T-helper 9 cell (primary cell): ENCODE data around the gene STAT1.
"Not testable (repeated sequence)": the region's sequence is repeated elsewhere in the genome, so short reads cannot be mapped to it uniquely, and the experiment has no call there.

Experiments
- DNase-seq: peaks from one replicate; pipeline ENCODE4 v3.0.0-alpha.2; 2020

STAT1 gene

DNA sequence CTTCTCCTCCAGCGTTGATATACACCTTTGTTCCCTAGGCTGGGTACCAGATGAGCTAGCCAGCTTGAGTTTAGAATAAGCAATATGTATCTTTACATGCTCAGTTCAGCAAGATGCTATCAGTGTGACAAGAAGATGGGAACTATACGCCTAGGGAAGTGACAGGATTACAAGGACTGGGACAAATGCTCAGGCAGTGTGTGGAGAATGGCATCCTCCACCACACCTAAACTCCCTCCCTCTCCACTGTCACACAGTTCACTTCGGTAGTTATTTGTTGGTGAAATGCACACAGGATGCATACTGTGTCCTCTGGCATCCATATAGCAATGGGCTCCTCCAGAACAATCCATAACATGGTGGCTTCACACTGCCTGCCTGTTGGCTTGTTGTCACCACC, 7.7 kb downstream of the STAT1 start:
- no peak for DNase-seq

DNA sequence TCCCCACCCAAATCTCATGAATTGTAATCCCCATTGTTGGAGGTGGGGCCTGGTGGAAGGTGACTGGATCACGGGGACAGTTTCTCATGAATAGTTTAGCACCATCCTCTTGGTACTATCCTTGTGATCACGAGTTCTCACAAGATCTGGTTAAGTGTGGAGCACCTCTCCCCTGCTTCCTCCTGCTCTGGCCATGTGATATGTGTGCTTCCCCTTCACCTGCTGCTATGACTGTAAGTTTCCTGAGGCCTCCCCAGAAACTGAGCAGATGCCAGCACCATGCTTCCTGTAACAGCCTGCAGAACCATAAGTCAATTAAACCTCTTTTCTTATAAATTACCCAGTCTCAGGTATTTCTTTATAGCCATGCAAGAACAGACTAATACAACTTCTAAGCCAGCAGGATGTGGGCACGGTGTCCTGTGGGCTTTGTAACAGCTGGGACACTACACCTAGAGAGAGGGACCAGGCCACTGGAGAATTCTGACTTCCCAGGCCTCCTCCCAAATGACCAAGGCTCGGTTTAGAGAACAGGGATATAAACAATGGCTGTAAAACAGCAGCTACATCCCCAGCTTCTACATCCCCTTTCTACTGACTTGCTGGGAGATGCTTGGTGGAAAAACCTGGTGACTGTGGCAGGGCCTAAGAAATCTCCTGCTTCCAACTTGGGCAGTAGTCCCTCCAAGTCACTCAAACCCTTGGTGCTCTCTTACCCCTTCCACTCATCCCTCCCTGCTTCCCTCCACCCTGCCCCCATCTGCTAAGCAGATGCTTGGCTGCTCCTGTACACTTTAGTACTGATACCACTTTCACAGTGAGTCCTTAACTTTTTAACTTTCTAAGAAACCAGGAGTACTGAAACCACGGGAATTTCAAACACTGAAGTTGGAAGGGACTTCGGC, 10.3 kb downstream of the STAT1 start:
- DNase-seq = no peak

DNA sequence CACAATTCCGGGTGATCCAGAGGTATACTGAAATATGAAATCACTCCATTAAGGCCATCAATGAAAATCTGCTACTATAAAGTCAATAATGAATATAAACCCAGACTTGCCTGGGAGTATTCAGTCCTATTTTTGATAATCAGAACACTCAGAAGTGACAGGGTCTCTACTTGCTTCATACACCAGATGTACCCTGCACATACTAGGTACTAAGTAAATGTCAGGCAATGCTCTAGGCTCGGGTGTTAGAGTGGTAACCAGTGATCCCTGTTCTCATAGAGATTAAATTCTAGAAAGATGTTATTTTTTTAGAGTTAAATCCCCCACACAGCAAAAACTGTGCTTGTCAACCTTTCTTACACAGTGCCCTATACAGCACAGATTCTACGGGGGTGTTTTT, 12.3 kb downstream of the STAT1 start:
- no peak for DNase-seq

DNA sequence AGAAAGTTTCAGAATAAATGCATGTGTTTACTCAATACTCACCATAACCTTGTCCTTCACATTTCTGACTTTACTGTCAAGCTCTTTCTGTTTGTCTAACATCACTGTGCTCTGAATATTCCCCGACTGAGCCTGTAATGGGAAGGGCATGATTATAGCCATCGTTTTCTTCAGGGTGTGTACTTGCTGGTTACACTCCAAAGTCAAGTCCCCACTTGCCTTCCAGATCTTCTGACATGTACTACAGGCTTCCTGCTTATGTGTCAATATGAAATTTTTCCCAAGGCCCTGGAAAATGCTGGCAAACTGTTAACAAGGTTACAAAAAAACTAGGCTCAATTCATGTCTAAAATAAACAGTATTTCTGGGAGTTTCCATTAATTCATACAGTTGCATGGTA, 12.9 kb downstream of the STAT1 start:
- no peak for DNase-seq

DNA sequence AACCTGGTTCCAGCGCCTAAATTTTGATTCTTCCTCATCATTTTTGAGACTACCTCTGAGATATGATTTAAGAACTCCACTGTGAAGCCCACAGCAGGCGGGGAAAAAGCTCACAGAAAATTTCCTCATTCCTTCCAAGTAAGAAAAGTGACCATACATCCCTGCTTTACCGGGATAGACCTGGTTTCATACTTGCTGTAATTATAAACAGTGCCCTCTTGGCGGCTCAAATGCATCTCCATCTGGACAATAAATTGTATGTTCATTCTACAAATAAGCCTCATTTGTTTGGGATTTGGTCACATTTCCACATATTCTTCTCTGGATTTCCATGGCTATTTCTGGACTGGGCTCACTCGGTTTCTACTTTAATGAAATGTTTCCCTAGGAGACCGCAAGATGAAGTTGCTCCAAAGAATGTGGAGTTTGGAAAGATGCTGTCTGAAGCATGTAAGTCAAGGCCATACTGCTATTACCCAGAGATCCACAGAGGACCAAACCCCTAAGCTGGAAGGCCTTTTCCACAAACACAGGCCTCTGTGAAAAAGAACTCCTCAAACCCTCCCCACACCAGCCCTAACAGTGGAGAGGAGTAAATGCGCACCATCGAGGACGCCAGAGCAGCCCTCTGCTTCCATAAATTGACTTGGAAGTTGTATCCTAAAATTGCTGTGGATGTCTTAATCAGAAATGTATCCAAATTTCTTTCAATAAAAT, 13.9 kb downstream of the STAT1 start:
- DNase-seq = no peak

DNA sequence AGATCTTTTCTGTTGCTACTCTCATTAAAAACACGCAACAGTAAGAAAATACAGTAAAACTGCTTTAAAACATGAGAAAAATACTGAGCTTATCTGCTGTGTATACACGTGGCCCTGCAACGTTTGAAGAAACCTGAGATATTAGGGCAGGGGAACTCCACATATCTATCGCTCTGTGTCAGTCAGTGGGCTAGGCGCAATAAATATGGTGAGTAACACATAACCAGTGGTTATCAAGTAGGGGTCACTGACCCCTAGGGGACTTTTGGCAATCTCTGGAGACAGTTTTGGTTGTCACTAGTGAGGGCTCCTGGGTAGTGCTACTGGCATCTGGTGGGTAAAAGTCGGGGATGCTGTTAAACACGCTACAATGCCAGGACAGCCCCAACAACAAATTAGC, 14.9 kb downstream of the STAT1 start:
- no peak for DNase-seq

DNA sequence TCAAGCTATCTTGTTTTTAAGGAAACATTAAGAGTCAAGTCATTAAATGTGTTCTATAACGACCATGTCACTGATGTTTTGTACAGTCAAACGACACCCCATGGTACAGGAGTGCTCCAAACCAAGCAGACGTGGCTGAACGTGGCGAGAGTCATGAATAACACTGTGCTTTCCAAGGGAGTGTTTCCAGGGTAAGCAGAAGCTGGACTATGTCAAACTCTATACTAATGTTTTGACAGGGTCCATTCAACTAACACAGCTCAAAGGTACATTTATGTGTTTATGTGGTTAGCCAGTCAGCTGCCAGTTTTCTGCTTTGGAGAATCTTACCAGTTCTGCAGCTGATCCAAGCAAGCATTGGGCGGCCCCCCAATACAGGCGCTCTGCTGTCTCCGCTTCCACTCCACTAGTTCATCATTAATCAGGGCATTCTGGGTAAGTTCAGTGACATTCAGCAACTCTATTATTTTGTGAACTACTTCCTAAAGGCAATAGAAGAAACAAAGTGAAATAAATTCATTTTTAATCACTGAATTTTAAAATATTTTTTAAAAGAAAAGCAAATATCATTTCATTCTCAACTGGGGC, 16.4 kb downstream of the STAT1 start:
- no peak for DNase-seq

DNA sequence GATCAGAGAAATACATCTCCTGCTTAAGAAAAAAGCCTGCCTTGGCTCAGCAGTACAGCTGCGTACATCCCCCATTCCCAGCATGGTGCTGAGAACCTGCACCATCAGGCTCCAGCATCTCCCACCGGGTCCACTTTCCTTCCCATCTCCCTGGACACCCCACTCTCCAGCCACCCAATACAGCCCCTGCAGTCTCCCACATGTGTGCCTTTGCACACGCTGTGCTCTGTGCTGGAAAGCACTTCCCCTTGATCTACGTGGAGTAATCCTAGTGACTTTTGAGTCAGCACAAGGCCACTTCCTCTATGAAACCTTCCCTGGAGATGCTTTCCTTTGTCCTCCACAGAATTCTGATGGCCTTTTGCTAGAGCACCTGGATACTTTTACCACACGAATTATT, 17.0 kb downstream of the STAT1 start:
- DNase-seq = no peak

DNA sequence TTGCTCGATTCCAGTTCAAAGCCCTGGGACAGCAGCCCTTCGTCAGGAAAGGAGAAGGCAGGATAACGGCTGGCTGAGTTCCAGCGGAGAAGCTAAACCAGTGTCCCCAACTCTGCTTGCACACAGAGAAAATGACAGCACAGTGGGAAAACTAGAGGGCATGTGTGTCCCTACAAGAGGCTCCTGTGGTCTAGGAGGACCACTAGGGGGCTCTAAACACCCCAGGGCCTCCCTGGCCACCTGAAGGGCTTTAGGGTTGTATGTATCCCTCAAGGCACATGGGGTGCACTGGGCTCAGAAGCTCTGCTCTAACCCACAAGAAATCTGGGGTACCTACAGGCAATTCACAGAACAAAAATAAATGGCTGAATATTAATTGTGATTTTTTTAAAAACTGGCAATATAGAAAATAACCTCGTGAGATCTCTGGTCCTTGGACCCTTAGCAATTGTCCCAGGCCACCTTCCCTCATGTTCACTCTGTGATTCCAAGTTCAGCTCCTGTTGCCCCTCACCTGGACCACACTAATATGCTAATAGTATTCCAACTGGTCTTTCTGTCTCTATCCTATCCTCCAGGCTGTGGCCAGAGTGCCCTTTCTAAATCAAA, 17.5 kb downstream of the STAT1 start:
- DNase-seq = no peak

DNA sequence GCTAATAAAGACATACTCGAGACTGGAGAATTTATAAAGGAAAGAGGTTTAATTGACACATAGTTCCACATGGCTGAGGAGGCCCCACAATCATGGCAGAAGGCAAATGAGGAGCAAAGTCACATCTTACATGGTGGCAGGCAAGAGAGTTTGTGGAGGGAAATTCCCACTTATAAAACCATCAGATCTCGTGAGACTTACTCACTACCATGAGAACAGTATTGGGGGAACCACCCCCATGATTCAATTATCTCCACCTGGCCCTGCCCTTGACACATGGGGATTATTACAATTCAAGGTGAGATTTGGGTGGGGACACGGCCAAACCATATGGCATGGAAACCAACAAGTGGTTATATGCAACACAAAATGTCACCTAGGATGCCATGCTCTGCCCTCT, 18.7 kb downstream of the STAT1 start:
- not testable (repeated sequence) for DNase-seq

DNA sequence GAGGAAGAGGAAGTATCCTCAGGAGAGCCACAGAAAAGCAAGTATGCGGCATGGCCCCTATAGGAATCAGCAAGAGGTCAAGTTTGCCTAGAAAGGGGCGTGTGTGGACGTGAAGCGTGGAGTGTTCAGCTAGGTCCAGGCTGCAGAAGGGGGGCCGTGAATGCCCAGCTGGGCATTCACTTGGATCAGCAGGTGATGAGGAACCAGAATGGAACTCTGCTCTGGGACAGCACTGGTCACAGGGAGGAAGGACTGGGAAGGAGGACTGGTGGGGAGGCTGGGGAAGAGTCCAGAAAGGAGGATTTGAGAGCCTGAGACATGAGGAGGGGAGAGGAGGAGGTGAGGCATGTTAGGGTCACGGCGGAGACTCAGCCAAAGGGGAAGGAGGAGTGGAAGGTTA, 19.8 kb downstream of the STAT1 start:
- no peak for DNase-seq

DNA sequence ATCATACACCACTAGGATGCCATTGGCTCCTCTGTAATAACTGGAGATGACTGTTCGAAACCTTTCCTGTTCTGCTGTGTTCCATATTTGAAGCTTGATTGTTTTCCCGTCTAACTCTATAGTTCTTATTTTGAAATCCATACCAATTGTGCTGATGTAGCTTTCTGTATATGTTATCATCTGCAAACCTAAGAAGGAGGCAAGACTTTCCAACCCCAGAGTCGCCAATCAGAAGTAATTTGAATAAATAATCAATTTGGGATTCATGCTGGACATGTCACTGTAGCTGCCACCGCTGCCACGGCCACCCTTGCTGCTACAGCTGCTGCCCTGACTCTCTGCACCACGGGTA, 20.7 kb downstream of the STAT1 start:
- no peak for DNase-seq

DNA sequence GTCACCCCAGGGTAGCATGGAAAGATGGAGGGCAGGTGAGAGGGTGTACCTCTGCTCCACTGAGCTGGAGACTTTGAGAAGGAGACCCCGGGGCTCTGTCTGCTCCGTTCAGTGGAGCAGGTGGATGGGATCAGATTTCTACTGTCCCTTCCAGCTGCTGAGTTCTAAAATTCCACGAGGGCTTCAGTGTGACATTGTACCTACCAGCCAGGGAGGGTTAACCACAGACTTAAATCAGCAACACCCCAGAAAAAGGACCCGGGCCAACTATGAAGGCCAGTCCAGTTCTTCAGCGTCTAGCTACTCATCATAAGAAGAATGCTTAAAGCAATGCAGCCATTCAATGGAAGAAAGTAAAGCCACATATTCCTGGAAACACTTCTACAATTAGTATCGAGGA, 23.8 kb downstream of the STAT1 start:
- DNase-seq = no peak

DNA sequence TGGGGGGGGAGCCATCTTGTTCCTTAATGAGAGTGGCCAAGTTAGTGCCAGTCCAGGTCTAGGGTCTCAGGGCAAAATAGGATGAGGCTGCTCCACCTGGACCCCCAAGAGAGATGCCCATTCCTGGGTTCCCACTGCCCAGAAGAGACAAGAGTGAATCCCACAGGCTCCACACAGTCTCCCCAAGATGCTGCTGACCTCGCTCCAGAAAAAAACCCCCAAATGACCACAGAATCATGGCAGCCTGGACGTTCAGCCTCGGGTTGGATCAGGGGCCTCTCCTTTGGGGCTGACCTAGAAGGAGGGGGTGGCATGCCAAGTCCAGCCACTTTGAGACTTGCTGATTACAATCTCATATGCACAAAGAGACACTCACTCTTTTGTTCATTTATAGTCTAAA, 25.1 kb downstream of the STAT1 start:
- DNase-seq = no peak

DNA sequence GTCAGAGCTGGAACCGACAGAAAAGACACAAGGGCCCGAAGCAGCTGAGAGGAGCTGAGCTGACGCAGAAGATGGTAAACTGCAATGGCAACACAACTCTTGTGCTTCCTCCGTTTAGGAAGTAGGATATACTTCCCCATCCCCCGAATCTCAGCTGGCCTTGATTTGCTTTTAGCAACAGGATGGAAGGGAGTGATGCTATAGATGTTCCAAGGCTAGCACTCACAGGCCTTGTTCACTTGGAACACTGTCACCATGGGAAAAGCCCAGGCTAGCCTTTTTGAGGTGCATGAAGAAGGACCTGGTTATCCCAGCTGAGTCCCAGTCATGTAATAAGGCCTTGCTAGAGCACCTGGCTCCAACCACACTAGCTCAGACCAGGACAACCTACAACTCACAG, 26.0 kb downstream of the STAT1 start:
- DNase-seq = no peak

DNA sequence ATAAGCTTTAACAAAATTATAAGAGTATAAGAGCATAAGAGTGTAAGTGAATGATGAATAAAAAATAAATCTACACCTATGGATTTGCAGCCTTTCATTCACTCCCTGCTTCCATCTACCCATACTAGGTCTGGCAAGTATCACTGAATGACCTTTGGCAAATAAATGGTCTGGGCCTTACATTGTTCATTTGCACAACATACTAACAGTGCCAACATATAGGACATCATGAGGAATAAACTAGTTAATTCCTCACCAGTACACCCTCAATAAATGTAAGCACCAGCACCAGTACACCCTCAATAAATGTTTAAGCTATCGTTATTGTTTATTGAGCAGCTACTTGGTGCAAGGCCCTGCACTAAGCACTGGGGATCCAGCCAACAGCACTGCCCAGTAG, 26.9 kb downstream of the STAT1 start:
- no peak for DNase-seq

DNA sequence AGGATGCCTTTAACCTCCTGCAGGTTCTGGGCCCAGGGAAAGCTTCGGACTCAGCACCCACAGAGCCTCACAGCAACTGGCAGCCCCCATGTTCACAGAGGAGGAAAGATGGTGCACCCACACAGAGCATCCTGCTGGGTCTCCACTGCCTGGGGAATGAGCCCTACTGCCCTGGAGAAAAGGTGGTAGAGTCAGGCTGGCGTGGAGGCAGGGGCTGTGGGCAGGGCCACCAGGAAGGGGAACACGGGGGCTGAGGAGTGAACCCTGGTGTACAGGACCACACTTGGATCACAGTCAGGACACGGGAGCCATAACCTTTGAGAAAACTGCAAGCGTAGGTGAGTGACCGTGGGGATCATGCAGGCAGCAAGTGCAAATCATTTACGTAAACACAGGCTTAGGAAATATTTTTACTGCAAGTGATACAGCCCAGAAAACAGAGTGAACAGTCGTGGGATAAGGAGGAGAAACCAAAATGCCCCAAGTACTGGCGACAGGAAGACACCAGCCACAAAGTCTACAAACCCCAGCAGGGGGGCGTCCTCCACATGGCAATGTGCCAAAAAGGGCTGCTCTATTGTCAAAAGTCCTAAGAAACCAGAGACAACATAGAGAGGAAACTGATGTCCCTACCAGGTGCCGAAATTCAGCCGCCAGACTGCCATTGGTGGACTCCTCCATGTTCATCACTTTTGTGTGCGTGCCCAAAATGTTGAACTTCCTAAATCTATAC, 27.6 kb downstream of the STAT1 start:
- DNase-seq = no peak

DNA sequence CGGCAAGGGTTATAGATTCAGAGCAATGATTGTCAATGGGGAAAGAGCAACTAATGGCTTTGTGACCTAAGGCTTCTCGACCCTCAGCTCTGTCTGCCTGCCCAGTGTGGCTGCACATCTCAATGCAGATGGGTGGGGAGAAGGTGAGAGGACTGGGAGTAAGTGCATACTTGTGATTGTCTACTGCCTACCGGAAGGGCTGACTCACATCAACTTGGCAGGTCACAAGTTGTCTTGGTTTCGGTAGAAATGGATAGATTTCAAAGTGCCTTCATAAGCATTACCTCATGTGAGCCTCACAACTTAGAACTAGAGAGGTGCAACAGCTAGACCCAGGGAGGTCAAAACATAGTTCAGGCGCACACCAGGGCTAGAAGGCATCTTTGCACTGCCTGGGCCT, 29.4 kb downstream of the STAT1 start:
- DNase-seq = no peak

DNA sequence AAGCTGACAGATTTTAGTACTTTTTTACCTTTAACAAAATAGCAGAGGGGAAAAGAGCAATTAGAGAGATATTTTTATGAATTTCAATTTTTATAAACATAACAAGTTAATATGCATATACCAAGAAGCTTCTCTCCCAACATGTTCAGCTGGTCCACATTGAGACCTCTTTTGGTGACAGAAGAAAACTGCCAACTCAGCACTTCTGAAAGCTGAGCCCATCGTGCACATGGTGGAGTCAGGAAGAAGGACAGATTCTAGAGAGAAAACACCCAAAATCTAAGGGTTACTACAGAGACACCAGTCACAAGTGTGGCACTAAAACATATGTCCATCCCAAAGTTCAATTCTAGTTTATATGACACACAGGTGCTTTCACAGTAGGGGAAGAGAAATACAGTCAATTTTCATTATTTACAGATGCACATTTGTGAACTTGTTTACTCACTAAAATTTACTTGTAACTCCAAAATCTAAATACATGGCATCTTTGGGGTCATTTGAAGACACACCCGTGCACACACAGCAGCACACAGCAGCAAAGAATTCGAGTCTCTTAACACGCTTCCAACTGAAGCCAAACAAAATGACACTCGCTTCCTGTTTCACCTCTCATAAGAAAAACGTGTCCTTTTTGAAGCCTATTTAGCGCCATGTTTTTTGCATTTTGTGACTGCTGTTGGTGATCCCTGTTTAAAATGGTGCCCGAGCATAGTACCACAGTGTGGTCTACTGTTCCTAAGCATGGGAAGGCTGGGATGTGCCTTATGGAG, 31.5 kb downstream of the STAT1 start:
- no peak for DNase-seq

DNA sequence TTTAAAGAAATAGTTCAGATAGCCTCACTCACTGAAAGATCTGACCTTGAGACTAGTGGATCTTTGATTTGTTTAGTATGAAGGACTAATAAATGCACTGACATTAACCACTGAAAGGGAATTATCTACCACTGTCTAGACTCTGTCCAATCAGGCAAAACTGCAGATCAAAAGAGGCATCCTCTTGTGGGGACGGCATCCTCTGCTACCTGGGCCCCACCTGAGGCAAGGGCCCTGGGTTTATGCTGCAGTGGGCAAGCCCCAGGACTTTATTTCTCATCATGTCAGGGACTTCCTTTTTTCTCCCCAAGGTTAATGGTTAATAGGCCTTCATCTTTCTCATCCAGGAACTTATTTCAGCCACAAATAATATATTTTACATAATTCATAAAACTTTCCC, 32.2 kb downstream of the STAT1 start:
- no peak for DNase-seq

DNA sequence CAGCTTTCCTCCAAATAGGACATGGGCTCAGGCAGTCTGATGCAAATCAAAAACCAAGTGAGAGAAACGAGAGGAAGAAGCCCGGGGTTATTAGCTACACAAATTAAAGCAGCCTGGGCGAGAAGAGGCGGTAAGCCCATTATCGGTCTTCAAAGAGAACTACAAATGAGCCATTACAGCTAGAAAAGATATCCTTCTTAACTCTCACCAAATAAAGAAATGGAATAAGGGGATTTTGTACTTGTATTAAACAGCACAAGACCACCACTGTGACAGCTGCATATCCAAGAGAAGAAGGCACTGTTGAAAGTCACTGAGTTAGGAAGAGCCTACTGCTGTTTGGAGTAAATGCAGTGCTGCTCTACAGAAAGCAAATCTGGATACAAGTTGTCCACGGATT, 32.6 kb downstream of the STAT1 start:
- DNase-seq = no peak

DNA sequence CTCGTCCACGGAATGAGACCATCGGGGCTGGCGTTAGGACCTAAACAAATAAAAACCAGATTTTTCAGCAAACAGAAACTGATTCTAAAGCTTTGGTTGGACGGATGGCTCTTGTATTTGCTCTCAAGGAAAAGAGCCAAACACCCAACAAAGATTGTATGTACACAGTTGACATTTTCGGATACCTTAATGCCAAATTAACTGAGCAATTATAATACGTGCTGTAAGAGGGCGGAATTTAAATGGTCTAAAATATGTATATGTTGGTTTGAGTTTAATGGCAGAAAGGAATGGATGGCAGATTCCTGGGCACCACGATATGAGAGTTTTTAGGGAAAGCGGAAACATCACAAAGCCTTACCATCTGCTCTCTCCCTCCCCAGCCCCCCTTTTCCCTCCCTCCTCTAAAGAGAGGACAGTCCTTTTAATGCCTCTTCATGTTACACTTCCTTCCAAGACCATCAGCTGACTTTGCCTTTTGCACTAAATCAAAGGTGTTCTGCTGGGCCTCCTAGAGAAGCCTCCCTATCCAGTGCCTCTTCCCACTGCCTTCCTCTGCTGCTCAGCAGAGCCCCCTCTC, 33.3 kb downstream of the STAT1 start:
- no peak for DNase-seq
